HUES6 (cell line): ENCODE data around the gene CYFIP2.
A peak's percentile ranks its signal among the peaks of the same experiment; 100 is the strongest.

Experiments
- H3K27ac ChIP-seq: 2 replicates; pipeline ENCODE4 v1.7.0; 2013; ENCODE audit warnings: low read depth, mild to moderate bottlenecking, low read length, inconsistent platforms
- H3K27me3 ChIP-seq: 2 replicates; pipeline ENCODE4 v1.6.1; 2013; ENCODE audit warnings: low read length; ENCODE audit not compliant: control insufficient read depth, insufficient read depth
- H3K36me3 ChIP-seq: 2 replicates; pipeline ENCODE4 v1.6.1; 2013; ENCODE audit warnings: low read length; ENCODE audit not compliant: control insufficient read depth, insufficient read depth
- H3K4me1 ChIP-seq: 2 replicates; pipeline ENCODE4 v1.6.1; 2013; ENCODE audit warnings: low read length; ENCODE audit not compliant: control insufficient read depth, insufficient read depth
- H3K4me3 ChIP-seq: 2 replicates; pipeline ENCODE4 v1.5.1; 2013; ENCODE audit warnings: low read depth, low read length
- H3K9ac ChIP-seq: one replicate; pipeline ENCODE4 v1.6.1; 2013; ENCODE audit warnings: mild to moderate bottlenecking, low read length
- H3K9me3 ChIP-seq: 2 replicates; pipeline ENCODE4 v1.6.1; 2013; ENCODE audit warnings: low read depth, low read length; ENCODE audit not compliant: control insufficient read depth, insufficient read depth

The CYFIP2 gene

DNA sequence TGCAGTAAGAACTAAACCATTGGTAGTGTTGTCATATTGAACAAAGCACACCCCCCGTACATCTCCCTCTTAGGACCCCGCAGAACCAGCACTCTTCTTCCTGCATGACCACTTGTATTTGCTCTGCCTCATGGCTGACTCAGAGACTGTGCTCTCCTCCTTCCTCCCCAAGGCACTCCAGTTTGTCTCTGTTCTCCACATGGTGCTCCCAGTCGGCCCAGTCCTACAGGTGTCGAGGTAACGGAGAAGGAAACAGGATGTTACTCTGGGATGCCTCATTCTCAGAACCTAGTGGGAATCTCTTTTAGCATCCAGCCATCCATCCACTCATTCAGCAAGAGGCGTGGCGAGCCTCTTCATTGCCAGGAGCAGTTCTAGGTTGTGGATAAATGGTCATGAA is 97.1 kb downstream of the CYFIP2 start:
- no peaks in the 10 kb centered on the region; the same call in 1 of the 2 replicates for H3K4me1 ChIP-seq
- no peaks in the 10 kb centered on the region for H3K9me3 ChIP-seq
- peaks cover 44% of the 10 kb centered on the region for H3K36me3 ChIP-seq
- H3K27ac ChIP-seq, result no peak overlapping the region
- no peak overlapping the region for H3K9ac ChIP-seq
- no peak overlapping the region for H3K4me3 ChIP-seq
- H3K27me3 ChIP-seq, result no peaks in the 10 kb centered on the region

DNA sequence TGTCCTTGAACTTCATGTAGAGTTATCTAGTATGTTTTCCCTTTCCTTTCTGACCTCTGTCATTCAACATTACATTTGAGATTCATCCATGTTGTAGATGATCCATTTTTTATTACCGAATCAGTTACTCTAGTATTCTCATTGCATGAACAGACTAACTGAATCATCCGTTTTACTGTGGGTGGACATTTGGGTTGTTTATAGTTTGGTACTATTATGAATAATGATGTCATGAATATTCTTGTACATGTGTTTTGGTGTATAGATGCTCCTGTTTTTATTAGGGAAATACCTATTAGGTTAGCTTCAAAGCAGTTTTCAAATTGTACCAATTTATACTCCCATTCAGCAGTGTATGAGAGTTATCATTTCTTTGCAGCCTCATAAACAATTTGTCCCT is 99.8 kb downstream of the CYFIP2 start:
- peaks cover 24% of the 10 kb centered on the region for H3K36me3 ChIP-seq
- H3K9ac ChIP-seq, result no peak overlapping the region
- H3K4me3 ChIP-seq, result no peak overlapping the region
- H3K9me3 ChIP-seq, result no peaks in the 10 kb centered on the region
- H3K4me1 ChIP-seq, result peaks cover 3% of the 10 kb centered on the region; the same call in 1 of the 2 replicates
- H3K27ac ChIP-seq, result no peak overlapping the region
- H3K27me3 ChIP-seq, result no peaks in the 10 kb centered on the region

DNA sequence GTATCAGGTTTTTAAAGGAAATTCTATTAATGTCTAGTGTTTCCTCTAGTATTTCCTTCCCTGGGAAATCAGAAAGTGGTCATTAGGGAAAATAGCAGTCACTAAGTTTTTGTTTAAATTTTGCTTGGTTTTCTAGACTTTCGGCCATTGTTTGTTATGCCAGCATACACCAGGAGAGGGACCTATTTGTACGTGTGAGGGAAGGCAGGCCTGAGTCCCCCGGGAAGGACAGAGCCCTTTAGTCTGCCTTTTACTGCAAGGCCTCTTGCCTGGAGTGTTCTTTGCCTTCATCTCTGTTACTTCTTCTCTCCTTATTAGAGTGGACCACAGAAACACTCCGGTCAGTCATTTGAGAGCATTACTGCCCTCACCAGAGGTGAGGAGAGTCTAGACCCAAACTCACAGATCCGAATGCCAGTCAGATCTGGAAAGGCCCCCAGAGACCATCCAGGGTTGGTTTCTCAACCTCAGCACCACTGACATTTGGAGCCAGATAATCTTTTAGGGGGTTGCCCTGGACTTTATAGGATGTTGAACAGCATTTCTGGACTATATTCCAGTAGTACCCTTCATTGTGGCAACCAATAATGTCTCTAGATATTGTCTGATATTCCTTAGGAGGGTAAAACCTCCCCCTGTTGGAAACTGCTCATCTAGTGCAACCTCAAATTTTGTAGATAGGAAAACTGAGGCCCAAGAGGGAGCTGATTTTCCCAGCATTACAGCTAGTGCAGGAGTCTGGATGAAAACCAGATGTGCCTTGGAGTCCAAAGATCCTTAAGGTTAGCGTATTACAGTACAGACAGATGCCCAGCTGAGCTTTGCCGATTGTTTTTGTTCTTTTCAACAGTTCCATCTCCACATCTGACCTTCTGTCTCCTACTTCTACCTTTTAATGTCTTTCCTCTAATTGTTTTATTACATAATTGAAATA is 101.1 kb downstream of the CYFIP2 start:
- no peak overlapping the region for H3K9ac ChIP-seq
- H3K9me3 ChIP-seq, result no peaks in the 10 kb centered on the region
- no peaks in the 10 kb centered on the region for H3K27me3 ChIP-seq
- H3K4me1 ChIP-seq, result peaks cover 16% of the 10 kb centered on the region
- no peak overlapping the region for H3K27ac ChIP-seq
- H3K4me3 ChIP-seq, result no peak overlapping the region
- H3K36me3 ChIP-seq, result peaks cover 14% of the 10 kb centered on the region

DNA sequence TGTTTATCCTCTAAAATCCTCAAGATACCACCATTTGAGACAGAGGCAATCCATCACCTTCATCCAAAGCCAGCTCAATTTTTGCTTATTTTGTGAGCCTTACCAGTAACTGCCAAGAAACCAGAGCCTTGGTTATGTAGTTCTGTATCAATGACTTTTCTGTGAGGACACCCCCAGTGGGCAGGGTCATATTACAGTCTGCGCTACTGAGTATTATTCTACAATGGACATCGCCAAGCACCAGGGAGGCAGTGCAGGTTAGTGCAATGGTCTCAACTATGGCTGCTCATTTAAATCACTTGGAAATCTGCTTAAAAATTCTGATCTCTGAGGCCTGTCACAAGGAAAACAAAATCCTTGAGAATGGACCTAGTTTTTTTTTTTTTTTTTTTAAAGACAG is 103.6 kb downstream of the CYFIP2 start:
- Histone ChIP-seq H3K27ac (no peak overlapping the region), H3K4me1 (peaks cover 17% of the 10 kb centered on the region), H3K9me3 (no peaks in the 10 kb centered on the region), H3K4me3 (no peak overlapping the region), H3K27me3 (no peaks in the 10 kb centered on the region), H3K9ac (no peak overlapping the region), H3K36me3 (0 out of 2 replicates have a peak, but pooled peaks cover 3% of the 10 kb centered on the region)

DNA sequence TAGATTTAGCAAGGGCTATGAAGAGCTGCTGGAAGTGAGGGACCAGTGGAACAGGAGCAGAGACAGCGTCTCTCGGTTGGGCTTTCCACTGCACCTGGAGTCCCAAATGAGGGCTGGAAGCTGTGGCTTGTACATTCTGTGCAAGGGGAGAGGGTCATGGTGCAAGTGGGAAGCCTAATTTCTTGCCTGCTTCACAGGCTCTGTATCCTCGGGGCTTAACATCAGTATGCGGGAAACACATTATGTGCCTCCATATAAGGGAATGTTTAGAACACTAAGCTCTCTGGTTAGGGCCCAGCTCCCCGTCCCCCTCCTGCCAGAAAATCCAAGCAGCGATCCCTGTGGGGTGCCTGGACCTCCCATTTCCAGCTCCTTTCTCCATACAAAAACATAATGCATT is 105.0 kb downstream of the CYFIP2 start:
- Histone ChIP-seq H3K36me3 (0 out of 2 replicates have a peak, but pooled peaks cover 3% of the 10 kb centered on the region), H3K9ac (peak overlapping the region; percentile 72), H3K27ac (no peak overlapping the region; the same call in 1 of the 2 replicates)

DNA sequence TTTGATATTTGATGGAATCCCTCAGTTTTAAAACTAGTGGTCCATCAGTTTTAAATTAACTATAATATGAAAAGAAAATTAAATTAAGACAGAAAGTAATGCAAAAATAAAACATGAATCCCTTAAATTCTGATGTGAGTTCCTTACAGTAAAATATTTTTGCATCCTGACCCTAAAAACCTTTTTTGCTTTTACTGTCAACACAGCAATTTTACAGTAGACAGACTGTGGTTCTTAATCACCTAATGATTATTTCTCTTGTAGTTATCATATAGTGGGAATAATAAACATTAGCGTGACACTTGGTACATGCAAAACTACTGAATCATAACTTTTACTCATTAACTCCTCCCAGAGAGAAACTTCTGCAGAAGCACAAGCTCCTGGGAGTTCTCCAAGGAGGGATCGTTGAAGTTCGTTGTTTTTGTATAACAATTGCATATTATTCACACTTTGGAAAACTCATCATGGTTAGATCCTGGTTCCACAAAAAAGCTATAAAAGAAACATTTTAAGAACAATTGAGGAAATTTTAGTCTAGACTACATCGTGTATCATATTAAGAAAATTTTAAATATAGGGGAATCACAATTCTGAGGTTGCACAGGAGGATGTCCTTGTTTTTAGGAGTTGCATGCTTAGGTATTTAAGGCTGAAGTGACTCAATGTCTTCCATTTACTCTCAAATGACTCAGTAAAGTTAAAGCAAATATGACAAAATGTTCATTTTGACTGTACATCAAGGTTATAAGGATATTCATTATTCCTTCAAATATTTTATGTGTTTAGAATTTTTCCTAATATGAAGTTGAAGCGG is 105.9 kb downstream of the CYFIP2 start:
- H3K4me3 ChIP-seq, result no peak overlapping the region
- H3K36me3 ChIP-seq, result 0 out of 2 replicates have a peak, but pooled peaks cover 3% of the 10 kb centered on the region
- no peak overlapping the region for H3K27ac ChIP-seq
- peaks cover 17% of the 10 kb centered on the region for H3K4me1 ChIP-seq
- H3K9me3 ChIP-seq, result no peaks in the 10 kb centered on the region
- no peaks in the 10 kb centered on the region for H3K27me3 ChIP-seq
- no peak overlapping the region for H3K9ac ChIP-seq

More for the DNA sequence above, 105.0 kb downstream of the CYFIP2 start:
- H3K4me3 ChIP-seq, result no peak overlapping the region
- no peaks in the 10 kb centered on the region for H3K9me3 ChIP-seq
- peaks cover 17% of the 10 kb centered on the region for H3K4me1 ChIP-seq
- no peaks in the 10 kb centered on the region for H3K27me3 ChIP-seq

DNA sequence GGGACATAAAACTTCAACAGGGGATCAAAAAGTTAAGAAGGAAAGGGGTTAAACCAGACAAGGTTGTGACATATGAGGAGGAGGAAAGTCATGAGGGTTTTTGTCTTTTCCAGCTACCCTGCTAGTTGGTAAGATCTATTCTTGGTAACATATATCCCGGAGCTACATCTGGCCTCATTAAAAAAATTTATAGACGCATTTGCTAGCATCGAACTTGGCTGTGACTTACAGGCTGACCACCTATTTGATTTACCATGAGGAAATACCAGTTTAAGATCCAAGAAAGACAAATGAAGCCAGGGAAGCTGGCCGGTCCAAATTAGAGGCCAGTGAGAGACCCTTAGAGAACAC is 106.5 kb downstream of the CYFIP2 start:
- no peak overlapping the region for H3K27ac ChIP-seq
- H3K36me3 ChIP-seq, result 0 out of 2 replicates have a peak, but pooled peaks cover 3% of the 10 kb centered on the region
- no peaks in the 10 kb centered on the region for H3K27me3 ChIP-seq
- H3K9me3 ChIP-seq, result no peaks in the 10 kb centered on the region
- no peak overlapping the region for H3K9ac ChIP-seq
- H3K4me1 ChIP-seq, result peaks cover 17% of the 10 kb centered on the region
- H3K4me3 ChIP-seq, result no peak overlapping the region

DNA sequence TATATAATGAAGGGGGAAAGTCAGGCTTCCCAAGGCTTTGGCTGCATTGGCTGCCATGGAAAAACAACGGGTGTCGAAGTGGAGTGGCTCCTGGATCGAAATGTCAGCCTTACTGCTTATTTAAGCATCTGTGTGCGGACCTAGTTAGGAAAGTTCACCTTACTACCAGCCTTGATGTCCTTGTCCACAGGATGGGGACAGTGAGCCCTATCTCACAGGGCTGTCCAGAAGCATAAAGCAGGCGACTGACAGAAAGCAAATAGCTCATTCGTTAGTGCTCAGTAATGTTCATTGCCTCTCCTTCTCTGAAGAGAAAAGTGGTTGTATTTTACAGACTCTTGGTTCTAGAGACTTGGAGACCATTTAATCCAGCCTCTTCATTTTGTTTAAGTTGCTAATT is 112.6 kb downstream of the CYFIP2 start:
- H3K36me3 ChIP-seq, result peaks cover 10% of the 10 kb centered on the region
- H3K27ac ChIP-seq, result no peak overlapping the region
- H3K27me3 ChIP-seq, result no peaks in the 10 kb centered on the region
- no peaks in the 10 kb centered on the region for H3K9me3 ChIP-seq
- peaks cover 1% of the 10 kb centered on the region; the same call in 1 of the 2 replicates for H3K4me1 ChIP-seq
- no peak overlapping the region for H3K4me3 ChIP-seq
- no peak overlapping the region for H3K9ac ChIP-seq

DNA sequence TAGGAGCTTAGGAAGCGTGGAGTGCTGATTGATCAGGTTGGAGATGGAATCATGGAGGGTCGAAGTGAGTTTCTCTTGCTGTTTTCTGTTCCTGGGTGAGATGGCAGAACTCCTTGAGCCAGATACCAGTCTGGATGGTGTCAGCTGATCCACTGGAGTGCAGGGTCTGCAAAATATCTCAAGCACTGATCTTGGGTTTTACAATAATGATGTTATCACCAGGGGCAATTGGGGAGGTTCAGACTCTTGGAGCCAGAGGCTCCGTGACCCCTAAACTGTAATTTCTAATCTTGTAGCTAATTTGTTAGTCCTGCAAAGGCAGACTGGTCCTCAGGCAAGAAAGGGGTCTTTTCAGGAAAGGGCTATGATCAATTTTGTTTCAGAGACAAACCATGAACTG is 114.1 kb downstream of the CYFIP2 start:
- H3K4me1 ChIP-seq, result peaks cover 9% of the 10 kb centered on the region; the same call in 1 of the 2 replicates
- no peak overlapping the region for H3K27ac ChIP-seq
- no peaks in the 10 kb centered on the region for H3K27me3 ChIP-seq
- no peaks in the 10 kb centered on the region for H3K9me3 ChIP-seq
- H3K9ac ChIP-seq, result no peak overlapping the region
- H3K36me3 ChIP-seq, result peaks cover 14% of the 10 kb centered on the region
- H3K4me3 ChIP-seq, result no peak overlapping the region

DNA sequence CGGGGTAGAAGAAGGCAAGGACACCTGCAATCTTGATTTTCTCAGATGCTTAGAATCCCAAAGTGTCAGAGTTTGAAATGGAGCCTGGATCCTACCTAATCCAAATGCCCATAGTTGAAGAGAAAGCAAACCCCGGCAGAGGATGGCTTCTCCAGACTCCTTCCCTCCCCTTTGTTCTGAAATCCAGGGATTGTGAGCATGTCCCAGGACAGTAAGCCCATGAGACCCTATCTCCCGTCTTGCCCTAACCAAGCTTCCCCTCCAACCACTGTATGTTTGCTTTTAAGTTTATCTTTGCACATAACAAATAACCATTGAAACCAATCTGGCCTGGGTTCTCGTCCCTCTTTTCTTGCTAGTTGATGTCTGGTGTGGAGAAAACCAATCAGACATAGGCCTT is 115.8 kb downstream of the CYFIP2 start:
- Histone ChIP-seq H3K27ac (no peak overlapping the region), H3K4me3 (no peak overlapping the region), H3K9ac (no peak overlapping the region), H3K27me3 (no peaks in the 10 kb centered on the region), H3K36me3 (peaks cover 14% of the 10 kb centered on the region), H3K4me1 (peaks cover 18% of the 10 kb centered on the region), H3K9me3 (no peaks in the 10 kb centered on the region)
